Fibroblast of pulmonary artery (primary cell): Measurements from ENCODE around the gene ZBTB43.

ENCODE experiments used
- DNase-seq: peaks from one replicate; pipeline ENCODE4 v3.0.0-alpha.2; 2010; ENCODE audit warnings: low read depth
- H3K4me3 ChIP-seq: replicated peaks from 2 replicates; pipeline ENCODE4 v1.5.1; 2011; ENCODE audit warnings: low read depth, mild to moderate bottlenecking, control low read depth, low read length, moderate library complexity
- TF ChIP-seq, protein P1 (sequence below): IDR thresholded peaks from 2 replicates; pipeline ENCODE4 v1.5.1; 2011; ENCODE audit warnings: mild to moderate bottlenecking, control low read depth, low read length, inconsistent platforms; ENCODE audit errors: missing control alignments

Gene ZBTB43

DNA sequence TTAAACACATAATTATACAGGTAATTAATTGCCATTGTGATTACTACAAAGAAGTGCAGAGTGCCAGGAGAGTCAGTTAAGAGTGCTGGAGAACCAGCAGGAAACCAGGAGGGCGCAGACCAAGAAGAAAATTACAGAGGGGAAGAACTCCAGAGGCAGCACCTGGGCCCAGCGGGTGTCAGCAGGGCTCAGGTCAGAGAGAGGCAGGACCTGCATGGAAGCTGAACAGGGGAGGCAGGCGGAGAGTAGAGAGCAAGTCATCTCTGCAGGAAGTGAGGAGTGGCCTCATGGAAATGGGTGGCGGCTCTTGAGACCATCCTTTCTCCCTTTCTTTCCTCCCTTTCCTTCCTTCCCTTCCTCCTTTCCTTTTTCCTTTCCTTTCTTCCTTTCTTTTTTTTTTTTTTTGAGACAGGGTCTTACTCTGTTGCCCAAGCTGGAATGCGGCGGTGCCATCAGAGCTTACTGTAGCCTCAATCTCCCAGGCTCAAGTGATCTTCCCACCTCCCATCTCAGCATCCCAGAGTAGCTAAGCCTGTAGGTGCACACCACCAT lies 51.6 kb downstream of the ZBTB43 start:
- no peak overlapping the region for H3K4me3 ChIP-seq
- DNase-seq, result no peak
- TF ChIP-seq, protein P1, sequence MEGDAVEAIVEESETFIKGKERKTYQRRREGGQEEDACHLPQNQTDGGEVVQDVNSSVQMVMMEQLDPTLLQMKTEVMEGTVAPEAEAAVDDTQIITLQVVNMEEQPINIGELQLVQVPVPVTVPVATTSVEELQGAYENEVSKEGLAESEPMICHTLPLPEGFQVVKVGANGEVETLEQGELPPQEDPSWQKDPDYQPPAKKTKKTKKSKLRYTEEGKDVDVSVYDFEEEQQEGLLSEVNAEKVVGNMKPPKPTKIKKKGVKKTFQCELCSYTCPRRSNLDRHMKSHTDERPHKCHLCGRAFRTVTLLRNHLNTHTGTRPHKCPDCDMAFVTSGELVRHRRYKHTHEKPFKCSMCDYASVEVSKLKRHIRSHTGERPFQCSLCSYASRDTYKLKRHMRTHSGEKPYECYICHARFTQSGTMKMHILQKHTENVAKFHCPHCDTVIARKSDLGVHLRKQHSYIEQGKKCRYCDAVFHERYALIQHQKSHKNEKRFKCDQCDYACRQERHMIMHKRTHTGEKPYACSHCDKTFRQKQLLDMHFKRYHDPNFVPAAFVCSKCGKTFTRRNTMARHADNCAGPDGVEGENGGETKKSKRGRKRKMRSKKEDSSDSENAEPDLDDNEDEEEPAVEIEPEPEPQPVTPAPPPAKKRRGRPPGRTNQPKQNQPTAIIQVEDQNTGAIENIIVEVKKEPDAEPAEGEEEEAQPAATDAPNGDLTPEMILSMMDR, result no peak

DNA sequence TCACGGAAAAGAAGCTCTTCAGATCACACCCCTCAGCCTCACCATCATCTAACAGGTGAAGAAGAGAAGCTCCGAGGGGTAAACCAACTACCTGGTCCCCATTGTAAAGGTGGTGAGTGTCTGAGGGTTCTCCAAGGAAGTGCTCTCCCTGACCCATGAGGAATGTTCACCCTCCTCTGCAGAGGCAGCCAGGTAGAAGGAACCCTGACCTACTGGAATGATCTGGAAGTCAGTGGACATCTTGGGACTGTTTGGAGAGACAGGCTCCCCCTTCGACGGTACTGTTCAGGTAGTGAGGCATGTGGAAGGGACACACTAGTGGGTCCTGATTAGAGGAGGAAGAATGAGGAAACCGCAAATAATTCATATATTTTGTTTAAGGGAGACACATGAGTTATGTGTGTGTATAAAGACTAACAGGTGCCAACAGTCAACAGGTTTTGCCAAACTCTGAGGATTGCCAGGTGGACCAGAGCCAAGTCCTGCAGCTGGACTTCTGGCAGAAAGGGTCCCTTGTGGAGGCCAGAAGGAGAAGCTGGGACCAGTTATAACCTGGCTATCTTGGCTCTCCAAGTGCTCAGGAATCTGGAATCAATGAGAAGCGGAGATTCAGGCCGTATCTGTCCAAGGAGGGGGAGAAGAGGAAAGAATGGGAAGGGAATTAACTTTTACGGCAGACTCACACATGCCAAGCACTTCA lies 52.6 kb downstream of the ZBTB43 start:
- peak; percentile 22 for DNase-seq
- no peak overlapping the region for H3K4me3 ChIP-seq
- TF ChIP-seq, protein P1, result no peak

DNA sequence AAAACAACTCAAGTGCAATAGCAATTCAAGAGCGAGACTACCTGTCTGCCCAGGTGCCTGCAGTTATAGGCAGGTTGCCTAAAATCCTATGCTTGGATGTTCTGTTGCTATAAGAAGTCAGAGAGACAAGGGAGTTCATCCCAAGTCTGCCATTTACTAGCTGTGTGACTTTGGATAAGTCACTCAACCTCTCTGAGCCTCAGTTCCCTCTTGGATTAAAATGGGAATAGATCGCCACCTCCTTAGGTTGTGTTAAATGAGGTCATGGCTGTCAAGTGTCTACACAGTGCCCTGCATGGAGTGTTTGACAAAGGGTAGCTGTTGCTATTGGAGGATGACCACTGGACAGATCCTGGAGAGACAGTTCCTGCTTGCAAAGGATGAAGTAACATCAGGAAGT lies 54.3 kb downstream of the ZBTB43 start:
- no peak for DNase-seq
- TF ChIP-seq, protein P1, result no peak
- H3K4me3 ChIP-seq, result no peak overlapping the region

DNA sequence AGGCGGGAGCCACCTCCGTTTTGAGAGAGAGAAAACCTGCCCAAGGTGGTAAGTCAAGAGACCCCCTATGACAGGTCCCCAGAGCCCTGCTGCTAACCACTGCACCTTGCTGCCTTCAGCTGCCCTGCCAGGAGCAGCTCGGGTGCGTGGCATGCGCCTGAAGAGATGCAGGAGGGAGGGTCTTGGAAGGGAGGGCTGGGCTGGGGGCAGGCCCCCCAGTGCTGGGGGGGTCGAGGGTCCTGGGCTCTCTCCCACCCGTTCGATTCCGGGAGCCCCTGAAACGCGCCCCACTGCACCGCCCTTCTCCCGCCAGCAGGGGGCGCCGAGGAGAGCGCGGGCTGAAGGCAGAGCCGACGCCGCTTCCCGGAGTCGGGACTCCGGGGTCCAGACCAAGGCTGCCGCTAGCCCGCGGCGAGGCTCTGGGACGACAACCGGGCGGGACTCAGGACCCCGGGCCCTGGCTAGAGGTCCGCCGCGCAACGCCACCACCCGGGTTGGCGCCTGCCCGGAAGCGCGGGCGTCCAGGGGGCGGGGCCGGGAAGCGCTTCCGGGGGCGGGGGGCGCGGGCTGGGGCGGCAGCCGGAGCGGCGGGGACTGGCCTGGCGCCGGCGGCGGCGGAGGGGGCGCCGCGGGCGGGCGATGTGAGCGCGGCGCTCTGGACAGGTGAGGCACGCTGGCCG lies 55.4 kb downstream of the ZBTB43 start, which contains the start of gene ZBTB34:
ZBTB34 (plus strand) TSS at position 563 of the 680 bp plus-strand sequence. CDS start 18,761 bp downstream, outside the sequence.
- peak within 1 kb of the TSS; percentile 72 for H3K4me3 ChIP-seq
- TF ChIP-seq, protein P1, result peak; percentile 75
- peak; percentile 39 for DNase-seq

DNA sequence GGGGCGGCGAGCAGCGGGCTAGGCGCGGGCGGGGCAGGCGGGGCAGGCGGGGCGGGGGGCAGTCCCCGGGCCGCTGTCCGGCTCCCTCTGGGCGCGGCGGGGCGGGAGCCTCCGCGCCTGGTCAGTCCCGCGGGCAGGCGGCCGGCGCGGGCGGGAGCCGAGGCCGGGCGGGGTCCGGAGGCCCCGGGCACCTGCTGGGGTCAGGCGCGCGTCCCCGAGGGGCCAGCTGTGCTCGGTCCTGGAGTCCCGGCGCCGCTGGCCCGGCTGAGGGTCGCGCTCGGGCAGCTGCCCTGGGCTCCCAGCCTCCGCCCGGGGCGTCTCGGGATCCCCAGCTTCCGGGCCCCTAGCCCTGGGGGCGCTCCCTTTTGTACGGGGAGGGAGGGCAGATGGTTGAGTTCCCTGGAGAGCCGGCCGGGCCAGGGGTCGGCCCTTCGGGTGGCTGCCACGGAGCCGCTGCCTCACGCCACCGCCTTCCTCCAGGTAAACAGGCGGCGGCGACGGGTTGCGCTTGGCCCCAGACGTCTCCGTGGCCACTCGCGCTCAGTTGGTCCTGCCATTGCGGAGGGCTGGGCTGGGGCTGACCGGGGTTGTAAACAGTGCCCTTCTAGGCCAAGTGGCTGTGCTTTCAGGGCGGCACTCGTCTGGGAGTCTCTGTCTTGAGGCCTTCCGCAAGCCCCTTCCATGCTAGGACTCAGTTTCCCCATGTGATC lies 56.1 kb downstream of the ZBTB43 start:
- no peak for DNase-seq
- peak overlapping the region; percentile 72 for H3K4me3 ChIP-seq

DNA sequence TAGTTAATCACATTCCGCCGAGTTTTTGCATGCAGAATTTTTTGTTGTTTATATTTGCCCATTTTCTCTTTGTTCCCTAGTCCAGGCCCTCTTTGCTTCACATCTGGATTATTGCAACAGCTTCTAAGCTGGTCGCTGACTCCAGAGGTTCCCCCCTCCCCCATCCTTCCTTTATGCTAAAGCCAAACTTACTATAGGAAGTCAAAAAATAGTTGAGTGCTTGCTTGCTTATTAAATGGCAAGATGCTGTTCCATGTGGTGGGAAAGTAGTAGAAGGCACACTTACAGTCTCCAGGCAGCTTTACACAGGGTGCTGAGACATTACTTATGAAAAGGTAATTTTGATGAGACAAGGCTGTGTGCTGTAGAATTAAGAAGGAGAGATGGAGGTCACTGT lies 56.9 kb downstream of the ZBTB43 start:
- H3K4me3 ChIP-seq, result peak overlapping the region; percentile 72
- DNase-seq, result peak; percentile 57

More for the DNA sequence above, 56.1 kb downstream of the ZBTB43 start:
- TF ChIP-seq, protein P1, result no peak

More for the DNA sequence above, 56.9 kb downstream of the ZBTB43 start:
- TF ChIP-seq, protein P1, result no peak
